ENCODE measurements around the gene MCC.

MCC gene

GRCh38 chr5:113380807-113381326 lies 107.4 kb downstream of the MCC start:
- Histone ChIP-seq H3K9me3 (ENCODE audit: control insufficient read depth, low read depth, low read length) (no peaks in the 10 kb centered on the region), H3K36me3 (ENCODE audit: control insufficient read depth, low read depth, low read length) (no peaks in the 10 kb centered on the region), H3K4me1 (ENCODE audit: control insufficient read depth, low read depth, low read length) (peaks cover 3% of the 10 kb centered on the region), H3K4me3 (ENCODE audit: low read length) (no peak overlapping the region), H3K9ac (ENCODE audit: low read length) (no peak overlapping the region), H3K27ac (ENCODE audit: low read length) (no peak overlapping the region), H3K27me3 (ENCODE audit: control insufficient read depth, insufficient read depth, low read length) (no peaks in the 10 kb centered on the region)

GRCh38 chr5:113379936-113380806 lies 108.1 kb downstream of the MCC start:
- Histone ChIP-seq H3K9me3 (ENCODE audit: control insufficient read depth, low read depth, low read length) (no peaks in the 10 kb centered on the region), H3K27ac (ENCODE audit: low read length) (no peak overlapping the region), H3K4me3 (ENCODE audit: low read length) (no peak overlapping the region), H3K36me3 (ENCODE audit: control insufficient read depth, low read depth, low read length) (no peaks in the 10 kb centered on the region), H3K9ac (ENCODE audit: low read length) (no peak overlapping the region), H3K4me1 (ENCODE audit: control insufficient read depth, low read depth, low read length) (peaks cover 3% of the 10 kb centered on the region), H3K27me3 (ENCODE audit: control insufficient read depth, insufficient read depth, low read length) (no peaks in the 10 kb centered on the region)

GRCh38 chr5:113378959-113379541 lies 109.2 kb downstream of the MCC start:
- Histone ChIP-seq H3K36me3 (ENCODE audit: control insufficient read depth, low read depth, low read length) (no peaks in the 10 kb centered on the region), H3K4me1 (ENCODE audit: control insufficient read depth, low read depth, low read length) (peaks cover 3% of the 10 kb centered on the region), H3K27ac (ENCODE audit: low read length) (no peak overlapping the region), H3K4me3 (ENCODE audit: low read length) (no peak overlapping the region), H3K9ac (ENCODE audit: low read length) (no peak overlapping the region), H3K9me3 (ENCODE audit: control insufficient read depth, low read depth, low read length) (no peaks in the 10 kb centered on the region), H3K27me3 (ENCODE audit: control insufficient read depth, insufficient read depth, low read length) (no peaks in the 10 kb centered on the region)

- Histone ChIP-seq H3K9me3 (ENCODE audit: control insufficient read depth, low read depth, low read length) (no peaks in the 10 kb centered on the region), H3K9ac (ENCODE audit: low read length) (no peak overlapping the region), H3K4me1 (ENCODE audit: control insufficient read depth, low read depth, low read length) (peaks cover 3% of the 10 kb centered on the region), H3K27me3 (ENCODE audit: control insufficient read depth, insufficient read depth, low read length) (no peaks in the 10 kb centered on the region), H3K4me3 (ENCODE audit: low read length) (no peak overlapping the region), H3K27ac (ENCODE audit: low read length) (no peak overlapping the region), H3K36me3 (ENCODE audit: control insufficient read depth, low read depth, low read length) (no peaks in the 10 kb centered on the region)
These were observed 109.7 kb downstream of the MCC start for GRCh38 chr5:113378514-113378913.

- H3K4me1 ChIP-seq (ENCODE audit: control insufficient read depth, low read depth, low read length) = peaks cover 3% of the 10 kb centered on the region
- H3K36me3 ChIP-seq (ENCODE audit: control insufficient read depth, low read depth, low read length) = no peaks in the 10 kb centered on the region
- H3K27me3 ChIP-seq (ENCODE audit: control insufficient read depth, insufficient read depth, low read length) = no peaks in the 10 kb centered on the region
- no peaks in the 10 kb centered on the region for H3K9me3 ChIP-seq (ENCODE audit: control insufficient read depth, low read depth, low read length)
- no peak overlapping the region for H3K27ac ChIP-seq (ENCODE audit: low read length)
- no peak overlapping the region for H3K4me3 ChIP-seq (ENCODE audit: low read length)
- no peak overlapping the region for H3K9ac ChIP-seq (ENCODE audit: low read length)
These were observed 110.2 kb downstream of the MCC start for GRCh38 chr5:113378081-113378480.

- Histone ChIP-seq H3K9ac (ENCODE audit: low read length) (no peak overlapping the region), H3K4me3 (ENCODE audit: low read length) (no peak overlapping the region), H3K4me1 (ENCODE audit: control insufficient read depth, low read depth, low read length) (peaks cover 3% of the 10 kb centered on the region), H3K9me3 (ENCODE audit: control insufficient read depth, low read depth, low read length) (no peaks in the 10 kb centered on the region), H3K27ac (ENCODE audit: low read length) (no peak overlapping the region), H3K27me3 (ENCODE audit: control insufficient read depth, insufficient read depth, low read length) (no peaks in the 10 kb centered on the region), H3K36me3 (ENCODE audit: control insufficient read depth, low read depth, low read length) (no peaks in the 10 kb centered on the region)
These were observed 111.6 kb downstream of the MCC start for GRCh38 chr5:113376640-113377039.

- Histone ChIP-seq H3K36me3 (ENCODE audit: control insufficient read depth, low read depth, low read length) (no peaks in the 10 kb centered on the region), H3K9ac (ENCODE audit: low read length) (no peak overlapping the region), H3K27ac (ENCODE audit: low read length) (no peak overlapping the region), H3K4me3 (ENCODE audit: low read length) (no peak overlapping the region), H3K4me1 (ENCODE audit: control insufficient read depth, low read depth, low read length) (peaks cover 3% of the 10 kb centered on the region), H3K27me3 (ENCODE audit: control insufficient read depth, insufficient read depth, low read length) (no peaks in the 10 kb centered on the region), H3K9me3 (ENCODE audit: control insufficient read depth, low read depth, low read length) (no peaks in the 10 kb centered on the region)
These were observed 112.7 kb downstream of the MCC start for GRCh38 chr5:113375480-113376060.

GRCh38 chr5:113373426-113373825 lies 114.8 kb downstream of the MCC start:
- H3K27me3 ChIP-seq (ENCODE audit: control insufficient read depth, insufficient read depth, low read length) = no peaks in the 10 kb centered on the region
- H3K9ac ChIP-seq (ENCODE audit: low read length) = no peak overlapping the region
- no peak overlapping the region for H3K27ac ChIP-seq (ENCODE audit: low read length)
- peaks cover under 1% of the 10 kb centered on the region for H3K4me1 ChIP-seq (ENCODE audit: control insufficient read depth, low read depth, low read length)
- H3K36me3 ChIP-seq (ENCODE audit: control insufficient read depth, low read depth, low read length) = no peaks in the 10 kb centered on the region
- no peak overlapping the region for H3K4me3 ChIP-seq (ENCODE audit: low read length)
- no peaks in the 10 kb centered on the region for H3K9me3 ChIP-seq (ENCODE audit: control insufficient read depth, low read depth, low read length)

- Histone ChIP-seq H3K4me1 (ENCODE audit: control insufficient read depth, low read depth, low read length) (no peaks in the 10 kb centered on the region), H3K27ac (ENCODE audit: low read length) (no peak overlapping the region), H3K36me3 (ENCODE audit: control insufficient read depth, low read depth, low read length) (no peaks in the 10 kb centered on the region), H3K27me3 (ENCODE audit: control insufficient read depth, insufficient read depth, low read length) (no peaks in the 10 kb centered on the region), H3K4me3 (ENCODE audit: low read length) (no peak overlapping the region), H3K9me3 (ENCODE audit: control insufficient read depth, low read depth, low read length) (no peaks in the 10 kb centered on the region), H3K9ac (ENCODE audit: low read length) (no peak overlapping the region)
These were observed 116.5 kb downstream of the MCC start for GRCh38 chr5:113371721-113372196.

- no peaks in the 10 kb centered on the region for H3K36me3 ChIP-seq (ENCODE audit: control insufficient read depth, low read depth, low read length)
- H3K9me3 ChIP-seq (ENCODE audit: control insufficient read depth, low read depth, low read length) = no peaks in the 10 kb centered on the region
- no peak overlapping the region for H3K9ac ChIP-seq (ENCODE audit: low read length)
- no peak overlapping the region for H3K27ac ChIP-seq (ENCODE audit: low read length)
- H3K27me3 ChIP-seq (ENCODE audit: control insufficient read depth, insufficient read depth, low read length) = no peaks in the 10 kb centered on the region
- H3K4me1 ChIP-seq (ENCODE audit: control insufficient read depth, low read depth, low read length) = no peaks in the 10 kb centered on the region
- no peak overlapping the region for H3K4me3 ChIP-seq (ENCODE audit: low read length)
These were observed 120.7 kb downstream of the MCC start for GRCh38 chr5:113367586-113367985.

- H3K9me3 ChIP-seq (ENCODE audit: control insufficient read depth, low read depth, low read length) = no peaks in the 10 kb centered on the region
- H3K9ac ChIP-seq (ENCODE audit: low read length) = no peak overlapping the region
- no peak overlapping the region for H3K4me3 ChIP-seq (ENCODE audit: low read length)
- H3K4me1 ChIP-seq (ENCODE audit: control insufficient read depth, low read depth, low read length) = no peaks in the 10 kb centered on the region
- H3K27me3 ChIP-seq (ENCODE audit: control insufficient read depth, insufficient read depth, low read length) = no peaks in the 10 kb centered on the region
- no peak overlapping the region for H3K27ac ChIP-seq (ENCODE audit: low read length)
- no peaks in the 10 kb centered on the region for H3K36me3 ChIP-seq (ENCODE audit: control insufficient read depth, low read depth, low read length)
These were observed 123.8 kb downstream of the MCC start for GRCh38 chr5:113364466-113364865.
